ENCODE results near the gene RGS13.
"Not testable (repeated sequence)": the region's sequence is repeated elsewhere in the genome, so short reads cannot be mapped to it uniquely, and the experiment has no call there.

Gene RGS13

GRCh38 chr1:192675716-192676115, 39.8 kb downstream of the RGS13 start:
- TF ChIP-seq CTCF (IDR thresholded peaks at IDR 0.05), result no peak
- no peak for DNase-seq (ENCODE audit: low spot score)
- no peak overlapping the region for H3K4me3 ChIP-seq
- H3K27ac ChIP-seq, result no peak overlapping the region

- no peak for TF ChIP-seq CTCF (IDR thresholded peaks at IDR 0.05)
- no peak for DNase-seq (ENCODE audit: low spot score)
- no peak overlapping the region for H3K4me3 ChIP-seq
- H3K27ac ChIP-seq, result no peak overlapping the region
Observed at GRCh38 chr1:192678099-192678498, 42.2 kb downstream of the RGS13 start.

- H3K27ac ChIP-seq, result no peak overlapping the region
- H3K4me3 ChIP-seq, result no peak overlapping the region
- DNase-seq (ENCODE audit: low spot score), result no peak
- no peak for TF ChIP-seq CTCF (IDR thresholded peaks at IDR 0.05)
Observed at GRCh38 chr1:192682335-192682734, 46.4 kb downstream of the RGS13 start.

- H3K4me3 ChIP-seq; DNase-seq (ENCODE audit: low spot score); H3K27ac ChIP-seq: not testable (repeated sequence)
Observed at GRCh38 chr1:192683081-192683480, 47.1 kb downstream of the RGS13 start.

- TF ChIP-seq CTCF (IDR thresholded peaks at IDR 0.05), result no peak
- Histone ChIP-seq H3K4me3 (no peak overlapping the region), H3K27ac (no peak overlapping the region)
- DNase-seq (ENCODE audit: low spot score), result no peak
Observed at GRCh38 chr1:192689459-192689858, 53.5 kb downstream of the RGS13 start.

- DNase-seq (ENCODE audit: low spot score), result no peak
- Histone ChIP-seq H3K4me3 (no peak overlapping the region), H3K27ac (no peak overlapping the region)
- TF ChIP-seq CTCF (IDR thresholded peaks at IDR 0.05), result no peak
Observed at GRCh38 chr1:192691041-192691440, 55.1 kb downstream of the RGS13 start.

GRCh38 chr1:192696082-192696481, 60.1 kb downstream of the RGS13 start:
- TF ChIP-seq CTCF (IDR thresholded peaks at IDR 0.05), result no peak
- DNase-seq (ENCODE audit: low spot score), result no peak
- no peak overlapping the region for H3K4me3 ChIP-seq
- no peak overlapping the region for H3K27ac ChIP-seq

- Histone ChIP-seq H3K4me3 (no peak overlapping the region), H3K27ac (no peak overlapping the region)
- no peak for TF ChIP-seq CTCF (IDR thresholded peaks at IDR 0.05)
- DNase-seq (ENCODE audit: low spot score), result no peak
Observed at GRCh38 chr1:192697771-192698170, 61.8 kb downstream of the RGS13 start.

Measured in coronary artery (tissue), 2 donors.